B cell (primary cell): ENCODE measurements around the gene TCF25. TPM values are rescaled to one million over a fixed set of nuclear protein-coding genes. Genes with fewer than 3 reads are reported as not detected.
A peak's percentile ranks its signal among the peaks of the same experiment; 100 is the strongest.

Experiments used
- ATAC-seq: fragments of 200-7000 bp; cut with Tn5 transposase; one replicate; pipeline ENCODE4 v1.10.0; 2021; ENCODE audit warnings: low read depth, mild to moderate bottlenecking, moderate number of reproducible peaks, moderate library complexity
- CTCF ChIA-PET: fragments of 350-600 bp; sonication (Branson Sonifier 250); formaldehyde crosslinking; loops from one replicate; lab custom pipeline; 2021; ENCODE audit warnings: antibody characterized with exemption, inconsistent platforms; lab: Charles Lee
- POLR2A ChIA-PET: fragments of 350-600 bp; sonication (Branson Sonifier 250); formaldehyde crosslinking; loops from one replicate; lab custom pipeline; 2021; ENCODE audit warnings: antibody characterized with exemption; lab: Charles Lee
- DNase-seq: peaks from one replicate; pipeline ENCODE4 v3.0.0; 2013
- H2AFZ ChIP-seq: 2 replicates; pipeline ENCODE4 v1.6.1; 2012; ENCODE audit warnings: mild to moderate bottlenecking, low read depth, low read length; ENCODE audit not compliant: insufficient read depth, poor library complexity, severe bottlenecking
- H3K27ac ChIP-seq, 2 donors: 1 replicate in 1 of 2; 2 replicates in 1 of 2; pipeline ENCODE4 v1.5.1; 2012 to 2013; ENCODE audit warnings: low read length in 2 of 2, mild to moderate bottlenecking in 2 of 2, moderate library complexity in 1 of 2
- H3K27me3 ChIP-seq, 4 experiments: fragments of 200-600 bp in 1 of 4; sonication (generic) in 1 of 4; replicated peaks in 1 of 4; 1 replicate in 2 of 4; 2 replicates in 2 of 4; pipeline versions ENCODE4 v1.6.1 to v1.7.0; 2013 to 2016; ENCODE audit warnings: low read length in 3 of 4, mild to moderate bottlenecking in 2 of 4, mixed read lengths in 1 of 4, moderate library complexity in 1 of 4; ENCODE audit not compliant: insufficient read depth in 4 of 4, control insufficient read depth in 3 of 4; ENCODE audit errors: control extremely low read depth in 1 of 4
- H3K36me3 ChIP-seq, 2 experiments: replicated peaks in 1 of 2; 1 replicate in 1 of 2; 2 replicates in 1 of 2; pipeline versions ENCODE4 v1.6.1 to v1.7.1; 2013; ENCODE audit warnings: low read length in 1 of 2; ENCODE audit not compliant: insufficient read depth in 2 of 2, control insufficient read depth in 1 of 2; ENCODE audit errors: control extremely low read depth in 1 of 2, extremely low read depth in 1 of 2
- H3K4me1 ChIP-seq, 2 donors: fragments of 200-600 bp in 1 of 2; sonication (generic) in 1 of 2; 1 replicate in 1 of 2; 2 replicates in 1 of 2; pipeline versions ENCODE4 v1.5.1 to v1.6.1; 2013 to 2017; ENCODE audit warnings: low read length in 2 of 2; ENCODE audit not compliant: control insufficient read depth in 2 of 2, insufficient read depth in 2 of 2
- H3K4me2 ChIP-seq: replicated peaks from 2 replicates; pipeline ENCODE3; 2012; ENCODE audit warnings: mild to moderate bottlenecking, low read depth, low read length; ENCODE audit not compliant: poor library complexity, severe bottlenecking
- H3K4me3 ChIP-seq, 5 experiments: fragments of 200-600 bp in 1 of 5; sonication (generic) in 1 of 5; 1 replicate in 3 of 5; 2 replicates in 2 of 5; pipeline versions ENCODE4 v1.5.1 to v1.7.0; 2011 to 2016; ENCODE audit warnings: low read length in 4 of 5, mild to moderate bottlenecking in 4 of 5, low read depth in 2 of 5, control low read depth in 1 of 5, moderate library complexity in 1 of 5; ENCODE audit not compliant: insufficient read depth in 1 of 5; ENCODE audit errors: control extremely low read depth in 1 of 5, extremely low read depth in 1 of 5
- H3K79me2 ChIP-seq: fragments of 200-600 bp; sonication (generic); one replicate; pipeline ENCODE4 v1.6.0; 2016; ENCODE audit warnings: low read length; ENCODE audit not compliant: control insufficient read depth, insufficient read depth
- H3K9ac ChIP-seq: fragments of 200-600 bp; sonication (generic); 2 replicates; pipeline ENCODE4 v1.6.1; 2017; ENCODE audit warnings: mild to moderate bottlenecking, low read length, moderate library complexity
- H3K9me3 ChIP-seq, 3 donors: one replicate each; pipeline versions ENCODE4 v1.6.1 to v1.7.1; 2013; ENCODE audit warnings: low read length in 2 of 3; ENCODE audit not compliant: control insufficient read depth in 2 of 3, insufficient read depth in 1 of 3; ENCODE audit errors: control extremely low read depth in 1 of 3
- H4K20me1 ChIP-seq: 2 replicates; pipeline ENCODE4 v1.6.0; 2012; ENCODE audit warnings: mild to moderate bottlenecking, low read length; ENCODE audit not compliant: insufficient read depth, control insufficient read depth, poor library complexity, severe bottlenecking
- H3K27ac Mint-ChIP-seq: one replicate; pipeline ENCODE4 v1.8.0; 2021; ENCODE audit warnings: mixed read lengths
- H3K27me3 Mint-ChIP-seq: one replicate; pipeline ENCODE4 v1.8.0; 2021; ENCODE audit warnings: mixed read lengths
- H3K4me1 Mint-ChIP-seq: one replicate; pipeline ENCODE4 v1.8.0; 2021; ENCODE audit warnings: mixed read lengths
- H3K4me3 Mint-ChIP-seq: one replicate; pipeline ENCODE4 v1.8.0; 2021; ENCODE audit warnings: mixed read lengths
- H3K9me3 Mint-ChIP-seq: one replicate; pipeline ENCODE4 v1.8.0; 2022; ENCODE audit warnings: mixed read lengths; ENCODE audit not compliant: insufficient read depth
- CTCF ChIP-seq: fragments of 200-600 bp; IDR thresholded peaks from one replicate; pipeline ENCODE4 v1.8.0; 2022; ENCODE audit warnings: antibody characterized with exemption, mild to moderate bottlenecking
- EZH2 ChIP-seq: IDR thresholded peaks from 2 replicates; pipeline ENCODE4 v1.6.1; 2012; ENCODE audit warnings: borderline replicate concordance, low read depth, mild to moderate bottlenecking, moderate library complexity, low read length; ENCODE audit not compliant: insufficient read depth, poor library complexity, severe bottlenecking
- WGBS: methylation state at CpG from one replicate; pipeline ENCODE4 v1.1.5; 2013; ENCODE audit warnings: missing lambda C conversion rate; ENCODE audit not compliant: insufficient coverage; 5-methylcytosine and 5-hydroxymethylcytosine counted together
- intact Hi-C: fragments of 100-400 bp; cut with micrococcal nuclease; formaldehyde crosslinking; loops from one replicate; pipeline ENCODE4 v1.10.0; 2022
- polyA plus RNA-seq: library from polyadenylated mRNA; depleted of rRNA; stranded (reverse); fragments of >200 nt; gene quantifications from 2 replicates; pipeline ENCODE4 v1.2.3, GENCODE V29; 2012
- total RNA-seq, 2 donors: library from RNA; stranded (reverse); fragments of 120-200 nt in 1 of 2; gene quantifications; 1 replicate in 1 of 2; 2 replicates in 1 of 2; pipeline versions ENCODE4 v1.2.3 to v1.2.4, GENCODE V29; 2013 to 2022

TCF25 gene
- total and polyA plus RNA-seq, 2 donors (not counting 1 experiment from before 2014, with no cell fraction given): 200 to 444 TPM

GRCh38 chr16:89828199-89828869 lies 45.1 kb upstream of the TCF25 start, which contains the start of gene SPIRE2:
SPIRE2 (plus strand) TSS chr16:89828475; CDS start chr16:89828551, 76 bp downstream.
- ChIA-PET POLR2A (interaction anchor here (0.6 to 1.4 kb wide), 2 partner anchors 9 to 125 kb away, joined by 4 to 5 read pairs; no protein-coding TSS in a partner anchor), CTCF (no interaction called here)
- H3K4me3 ChIP-seq: peak within 1 kb of the TSS in 1 of 5 experiments; percentile 25
- H3K4me3 Mint-ChIP-seq: peak within 1 kb of the TSS; percentile 70
- no peak within 1 kb of the TSS for H3K27ac ChIP-seq
- H3K4me1 Mint-ChIP-seq: peaks cover 6% of the 10 kb centered on the region
- ATAC-seq (peak; percentile 98), DNase-seq (peak; percentile 84)
- no peak within 1 kb of the TSS for H3K27ac Mint-ChIP-seq
- H2AFZ ChIP-seq: no peak within 1 kb of the TSS
- H3K27me3 ChIP-seq: peaks cover 0 to 47% (median 12%) of the 10 kb centered on the region in 4 experiments
- H3K27me3 Mint-ChIP-seq: peaks cover 27% of the 10 kb centered on the region
- H3K36me3 ChIP-seq: no peaks in the 10 kb centered on the region
- H3K4me1 ChIP-seq: peaks cover 8 to 9% of the 10 kb centered on the region in 2 donors
- H3K9me3 Mint-ChIP-seq: no peaks in the 10 kb centered on the region
- no peaks in the 10 kb centered on the region for H4K20me1 ChIP-seq
- WGBS: 1% methylated on average over 64 of the region's 98 CpGs
- no peak within 1 kb of the TSS for H3K9ac ChIP-seq
- H3K4me2 ChIP-seq: peak within 1 kb of the TSS; percentile 70
- TF ChIP-seq CTCF (no peak), EZH2 (no peak)
- no peaks in the 10 kb centered on the region for H3K79me2 ChIP-seq
- intact Hi-C loops: loop anchor here (1.0 kb wide), 1 partner anchor 12 kb away; the partner anchor contains the start of gene FANCA
- H3K9me3 ChIP-seq: peaks cover 0 to 12% (median 0%) of the 10 kb centered on the region in 3 donors
